Activated CD4-positive, alpha-beta T cell treated with anti-CD3 and anti-CD28 coated beads, Interleukin-2, amount 50 U/mL, for 16 hours (primary cell): ENCODE measurements around the gene PJA1.

Experiments
- DNase-seq: peaks from one replicate; pipeline ENCODE4 v3.0.0-alpha.2; 2020

Gene PJA1, protein sequence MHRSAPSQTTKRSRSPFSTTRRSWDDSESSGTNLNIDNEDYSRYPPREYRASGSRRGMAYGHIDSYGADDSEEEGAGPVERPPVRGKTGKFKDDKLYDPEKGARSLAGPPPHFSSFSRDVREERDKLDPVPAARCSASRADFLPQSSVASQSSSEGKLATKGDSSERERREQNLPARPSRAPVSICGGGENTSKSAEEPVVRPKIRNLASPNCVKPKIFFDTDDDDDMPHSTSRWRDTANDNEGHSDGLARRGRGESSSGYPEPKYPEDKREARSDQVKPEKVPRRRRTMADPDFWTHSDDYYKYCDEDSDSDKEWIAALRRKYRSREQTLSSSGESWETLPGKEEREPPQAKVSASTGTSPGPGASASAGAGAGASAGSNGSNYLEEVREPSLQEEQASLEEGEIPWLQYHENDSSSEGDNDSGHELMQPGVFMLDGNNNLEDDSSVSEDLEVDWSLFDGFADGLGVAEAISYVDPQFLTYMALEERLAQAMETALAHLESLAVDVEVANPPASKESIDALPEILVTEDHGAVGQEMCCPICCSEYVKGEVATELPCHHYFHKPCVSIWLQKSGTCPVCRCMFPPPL

DNA sequence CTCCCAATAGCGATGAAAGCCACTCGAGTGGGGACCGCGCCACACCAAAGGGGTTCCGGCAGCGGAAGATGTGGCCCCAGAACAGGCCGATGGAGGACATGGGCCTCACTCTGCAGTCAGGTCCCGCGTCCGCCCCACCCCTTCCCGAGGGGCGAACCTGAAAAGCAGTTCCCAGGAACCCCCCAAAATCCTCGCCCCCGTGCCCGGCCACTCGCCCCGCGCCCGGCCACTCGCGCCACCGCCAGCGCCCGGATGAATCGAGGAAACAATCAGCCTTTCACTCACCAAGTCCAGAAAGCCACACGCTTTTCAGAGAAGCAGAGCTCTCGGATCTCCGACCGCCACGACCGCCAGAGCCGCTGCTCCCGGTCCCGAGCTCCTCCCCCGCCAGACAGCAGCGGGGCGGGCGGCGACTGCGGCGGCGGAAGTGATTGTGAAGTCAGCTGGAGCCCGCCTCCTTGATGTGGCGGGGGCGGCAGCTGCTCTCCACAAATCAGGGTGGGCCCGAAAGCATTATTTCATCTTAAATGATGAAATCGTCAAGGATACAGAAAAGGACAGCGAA is at the start of gene PJA1:
Gene PJA1, minus strand, starts transcription at position 367 of the 565 bp plus-strand sequence. CDS start 2,380 bp downstream, outside the sequence.
- peak; percentile 68 for DNase-seq

DNA sequence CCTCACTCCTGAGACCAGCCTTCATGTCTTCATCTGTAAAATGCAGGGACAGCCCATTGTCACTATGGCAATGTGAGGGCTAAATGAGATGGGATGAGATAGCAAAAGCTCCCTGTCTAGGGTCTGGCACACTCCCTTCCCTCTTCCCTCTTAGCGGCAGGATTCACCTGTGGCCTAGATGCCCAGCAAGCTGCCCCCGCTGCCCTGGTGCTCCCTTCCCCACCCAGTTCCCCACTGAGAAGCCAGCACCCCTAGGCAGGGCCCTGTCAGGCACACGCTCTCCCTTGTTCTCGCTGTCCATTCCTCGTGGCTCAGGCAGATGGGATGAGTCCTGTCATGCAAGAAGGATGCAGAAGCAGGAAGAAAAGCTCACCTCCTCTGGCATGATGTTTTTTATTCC is 49.2 kb upstream of the PJA1 start:
- DNase-seq: no peak

DNA sequence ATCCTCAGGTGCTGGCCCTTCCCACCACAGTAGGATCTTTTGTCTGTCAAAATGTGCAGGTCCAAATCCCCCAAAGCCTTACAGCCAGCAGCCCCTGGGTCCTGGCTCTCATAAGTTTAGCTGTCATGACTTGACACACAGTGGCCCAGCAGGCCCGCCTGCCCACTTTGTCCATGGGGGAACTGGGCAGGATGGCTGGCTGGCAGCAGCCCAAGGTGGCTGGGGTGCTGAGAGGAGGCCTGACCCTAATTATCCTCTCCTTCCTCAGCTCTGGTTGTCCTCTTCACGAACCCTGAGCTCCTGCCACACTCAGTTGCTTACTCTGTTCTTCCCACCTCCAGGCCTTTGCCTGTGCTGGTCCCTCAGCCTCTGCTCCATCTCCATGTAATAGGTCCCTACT is 46.4 kb upstream of the PJA1 start:
- no peak for DNase-seq

DNA sequence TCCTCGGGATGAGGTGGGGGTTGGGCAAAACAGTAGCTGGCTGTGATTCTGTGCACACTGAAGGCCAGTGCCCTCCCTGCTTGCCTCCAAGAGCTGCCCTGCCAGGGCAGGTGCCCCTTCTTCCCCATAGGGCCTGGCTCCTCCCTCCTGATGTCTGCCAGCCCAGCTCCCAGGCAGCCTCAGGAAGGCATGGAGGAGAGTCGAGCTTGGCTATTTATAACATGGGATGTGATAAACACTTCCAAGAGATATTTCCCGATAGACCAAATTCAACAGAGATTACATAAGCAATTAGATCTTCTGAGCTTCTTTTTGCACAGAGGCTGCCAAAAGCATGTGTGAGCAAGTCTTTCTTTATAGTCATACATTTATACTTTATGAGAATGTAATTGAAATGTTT is 45.3 kb upstream of the PJA1 start:
- DNase-seq: no peak

DNA sequence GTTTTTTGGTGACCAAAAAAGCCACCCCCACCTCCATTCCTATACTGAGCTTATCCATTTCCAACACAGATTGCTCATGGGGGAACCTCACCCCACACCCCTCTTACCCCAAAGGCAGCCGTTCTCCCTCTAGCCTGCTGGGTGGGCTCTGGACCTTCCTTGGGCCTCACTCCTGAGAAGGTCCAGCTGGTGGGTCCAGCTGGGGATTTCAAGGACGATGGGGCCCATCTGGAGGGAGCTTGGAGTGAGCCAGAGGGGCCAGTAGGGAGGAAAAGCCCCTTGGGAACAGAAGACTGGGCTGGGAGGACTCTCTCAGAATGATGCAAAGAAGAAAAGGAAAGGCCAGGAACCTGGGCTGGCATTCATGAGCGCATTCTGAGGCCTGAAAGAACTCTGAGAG is 42.0 kb upstream of the PJA1 start:
- DNase-seq: no peak

DNA sequence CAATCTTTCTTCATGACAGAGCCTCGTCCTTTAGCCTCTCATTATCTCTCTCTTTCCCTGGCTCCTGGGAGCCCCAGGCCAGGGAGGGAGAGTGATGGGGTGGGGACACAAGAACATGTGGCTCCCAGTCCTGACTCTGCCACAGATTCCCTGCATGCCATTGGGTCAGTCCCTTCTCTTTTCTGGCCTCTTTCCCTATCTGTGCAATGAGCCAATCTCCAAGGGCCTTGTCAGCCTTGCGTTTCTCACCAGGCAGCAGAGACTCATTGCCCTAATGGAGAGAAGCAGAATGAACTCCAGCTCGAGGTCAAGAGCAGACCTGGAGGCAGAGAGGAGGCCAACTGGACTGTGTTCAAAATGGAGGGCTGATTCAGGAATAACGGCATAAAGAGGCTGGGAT is 38.4 kb upstream of the PJA1 start:
- no peak for DNase-seq

DNA sequence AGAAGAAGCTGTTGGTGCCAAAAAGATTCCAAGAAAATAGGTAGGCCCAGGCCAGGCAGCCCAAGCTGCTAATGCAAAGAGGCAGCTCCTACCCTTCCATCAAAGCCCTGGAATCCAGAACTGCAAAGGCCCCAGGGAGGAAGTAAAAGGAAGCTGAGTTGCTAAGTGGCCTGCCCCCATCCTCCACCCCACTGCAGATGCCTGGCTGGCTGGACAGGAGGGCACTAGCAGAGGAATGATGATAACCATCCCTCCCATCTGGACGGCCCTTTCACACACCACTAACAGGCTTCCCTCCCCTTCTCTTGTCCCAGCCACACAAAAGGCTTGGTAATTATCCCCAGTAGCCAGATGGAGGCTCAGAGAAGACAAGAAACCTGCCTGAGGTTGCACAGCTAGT is 32.4 kb upstream of the PJA1 start:
- DNase-seq: no peak

DNA sequence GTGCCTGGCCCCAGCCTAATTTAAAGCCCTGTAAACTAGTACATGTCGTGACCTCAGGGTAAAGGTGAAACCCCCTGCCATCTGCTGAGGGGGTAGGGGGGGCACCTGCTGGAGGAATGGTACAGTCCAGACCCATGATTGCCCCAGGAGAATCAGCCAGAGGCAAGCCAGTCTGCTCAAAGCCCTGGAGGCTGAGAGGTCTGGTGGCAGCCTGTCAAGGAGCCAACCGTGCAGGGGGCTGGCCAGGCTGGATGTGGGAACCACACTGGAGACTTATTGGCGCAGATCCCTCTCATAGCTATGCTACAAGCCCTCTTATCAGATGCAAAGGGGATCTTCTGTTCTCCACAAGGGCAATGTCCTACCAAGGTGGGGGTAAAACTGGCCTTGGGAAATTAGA is 31.4 kb upstream of the PJA1 start:
- no peak for DNase-seq

DNA sequence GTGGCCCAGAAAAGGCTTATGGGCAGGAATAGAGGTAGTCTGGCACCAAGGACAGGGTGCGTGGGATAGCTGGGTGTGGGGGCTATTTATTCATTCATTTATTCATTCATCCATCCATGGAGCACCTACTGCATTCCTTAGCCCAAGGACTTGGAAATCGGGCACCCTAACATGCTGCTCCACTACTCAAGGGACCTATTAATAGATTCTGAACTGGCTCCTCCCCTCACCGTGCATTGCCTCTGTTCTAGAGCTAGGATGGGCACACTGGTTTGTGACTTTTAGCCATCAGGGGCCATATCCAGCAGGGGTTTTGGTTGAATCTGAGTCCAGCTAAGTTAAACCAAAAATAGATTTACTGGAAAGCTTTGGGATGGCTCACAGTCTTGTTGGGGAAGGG is 30.6 kb upstream of the PJA1 start:
- no peak for DNase-seq

DNA sequence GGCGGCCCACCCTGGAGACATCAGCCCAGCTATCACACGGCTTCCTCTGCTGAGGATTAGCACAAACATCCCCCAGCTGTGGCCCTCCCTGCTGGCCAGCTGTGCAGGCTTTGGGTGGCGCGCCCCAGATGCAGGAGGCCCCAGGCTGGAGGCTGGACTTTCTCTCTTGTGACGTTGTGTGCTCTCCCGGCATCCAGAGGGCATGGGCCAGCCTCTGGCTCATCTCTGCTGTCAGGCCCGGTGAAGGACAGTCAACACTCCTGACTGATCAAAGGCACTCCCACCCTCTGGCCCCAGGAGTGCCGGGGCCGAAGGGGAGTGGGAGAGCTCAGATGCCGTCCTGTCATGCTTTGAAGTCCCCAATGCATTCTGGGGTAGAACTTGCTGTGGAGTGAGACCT is 29.9 kb upstream of the PJA1 start:
- DNase-seq: no peak

DNA sequence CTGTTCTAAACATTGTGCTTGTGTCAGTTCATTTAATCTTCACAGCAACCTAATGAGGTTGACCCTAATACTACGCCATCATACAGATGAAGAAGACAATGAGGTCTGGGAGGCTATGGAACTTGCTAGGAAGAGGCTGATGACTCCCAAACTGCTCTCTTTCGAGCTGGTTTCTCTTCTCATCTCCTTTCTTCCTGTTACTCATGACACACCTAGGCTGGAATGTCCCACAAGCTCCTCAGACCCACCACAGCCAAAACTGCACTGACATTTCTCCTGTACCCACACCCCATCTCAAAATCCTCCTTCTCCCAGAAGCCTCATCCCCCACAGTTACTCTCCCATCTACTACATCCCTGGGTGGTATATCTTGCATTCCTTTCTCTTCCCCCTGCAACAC is 27.4 kb upstream of the PJA1 start:
- DNase-seq: no peak

DNA sequence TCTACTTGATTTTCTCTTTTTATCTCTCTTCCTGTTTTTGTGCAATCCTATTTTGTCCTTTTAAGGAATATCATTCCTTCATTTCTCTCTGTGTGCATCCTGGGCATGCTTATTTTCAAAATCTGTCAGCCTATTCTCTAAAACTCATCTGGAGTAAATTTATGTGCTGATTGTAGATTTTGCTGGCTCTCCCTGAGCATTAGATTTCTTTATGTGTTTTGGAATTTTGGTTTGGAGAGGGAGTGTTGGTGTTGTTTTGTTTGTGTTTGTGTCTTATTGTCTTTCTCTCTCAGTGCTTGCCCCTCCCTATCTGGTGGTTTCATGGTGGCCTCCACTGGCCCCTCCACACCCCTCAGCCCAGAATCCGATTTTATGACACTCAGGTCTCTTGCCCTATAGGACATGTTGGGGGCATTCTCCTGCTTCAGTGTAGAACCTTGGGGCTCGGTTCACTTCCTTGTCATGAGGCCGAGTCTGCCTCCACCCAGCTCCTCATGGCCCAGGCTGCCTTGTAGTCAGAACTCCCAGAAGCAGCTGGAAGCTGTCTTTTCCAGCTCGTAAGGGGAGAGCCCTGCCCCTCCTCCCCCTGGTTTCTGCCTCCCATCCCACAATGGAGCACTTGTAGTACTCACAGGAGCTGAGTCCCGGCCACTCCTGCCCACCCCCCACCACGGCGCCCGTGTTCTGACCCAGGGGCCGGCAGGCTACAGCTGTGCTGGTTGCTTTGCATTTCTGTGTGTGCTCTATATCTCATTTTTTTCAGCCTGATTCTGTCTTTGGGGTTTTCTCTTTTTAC is 24.5 kb upstream of the PJA1 start:
- no peak for DNase-seq

DNA sequence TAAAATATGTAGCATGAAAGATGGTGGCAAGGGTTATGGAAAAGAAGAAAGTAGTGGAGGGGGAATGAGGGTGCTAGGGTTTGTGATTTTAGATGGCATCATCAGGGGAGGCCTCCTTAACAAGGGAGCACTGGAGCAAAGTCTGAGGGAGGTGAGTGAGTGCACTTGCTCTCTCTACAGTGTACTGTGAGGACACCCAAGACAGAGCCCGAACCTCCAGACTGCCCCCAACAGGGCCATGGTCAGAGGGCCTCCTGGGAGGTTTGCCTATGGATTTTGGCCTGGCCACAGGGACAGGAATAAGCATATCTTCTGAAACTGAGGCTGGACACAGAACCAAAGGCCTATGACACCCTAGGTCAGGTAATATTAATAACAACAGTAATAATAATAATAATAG is 21.4 kb upstream of the PJA1 start:
- no peak for DNase-seq

DNA sequence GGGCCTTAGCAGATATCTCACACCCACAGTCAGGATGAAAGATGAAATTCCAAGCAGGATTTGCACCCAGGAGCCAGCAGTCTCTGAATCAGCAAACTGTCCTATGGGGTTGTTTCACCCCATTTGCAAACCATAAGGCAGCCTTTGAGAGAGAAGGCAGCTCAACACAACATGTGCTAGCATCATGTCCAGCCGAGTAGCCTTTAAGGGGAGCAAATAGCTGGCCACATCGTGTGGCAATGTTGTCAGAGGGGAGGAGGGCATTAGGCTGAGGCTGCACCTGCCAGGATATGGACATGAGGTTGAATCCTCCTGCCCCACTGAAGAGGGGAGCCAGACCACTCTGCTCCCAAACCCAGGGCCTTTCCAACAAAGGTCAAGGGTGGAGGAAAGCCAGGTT is 20.6 kb upstream of the PJA1 start:
- DNase-seq: no peak

DNA sequence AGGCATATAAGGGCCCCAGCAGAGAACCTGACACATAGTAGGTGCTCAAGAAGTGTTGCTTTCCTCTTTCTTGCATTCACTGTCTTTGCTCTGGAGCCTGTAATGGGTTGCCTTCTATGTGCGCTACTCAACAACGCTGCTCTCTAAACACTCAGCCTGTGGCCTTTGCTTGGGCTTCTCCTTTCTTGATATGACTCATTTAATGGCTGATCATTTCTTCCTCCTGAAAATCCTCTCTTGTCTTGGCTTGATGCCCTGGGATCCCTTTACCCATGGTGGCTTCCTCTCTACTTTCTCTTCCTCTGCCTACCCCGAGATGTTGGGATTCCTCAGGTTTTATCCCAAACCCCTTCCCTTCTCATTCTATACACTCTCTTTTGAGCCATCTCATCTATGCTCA is 19.9 kb upstream of the PJA1 start:
- DNase-seq: no peak

DNA sequence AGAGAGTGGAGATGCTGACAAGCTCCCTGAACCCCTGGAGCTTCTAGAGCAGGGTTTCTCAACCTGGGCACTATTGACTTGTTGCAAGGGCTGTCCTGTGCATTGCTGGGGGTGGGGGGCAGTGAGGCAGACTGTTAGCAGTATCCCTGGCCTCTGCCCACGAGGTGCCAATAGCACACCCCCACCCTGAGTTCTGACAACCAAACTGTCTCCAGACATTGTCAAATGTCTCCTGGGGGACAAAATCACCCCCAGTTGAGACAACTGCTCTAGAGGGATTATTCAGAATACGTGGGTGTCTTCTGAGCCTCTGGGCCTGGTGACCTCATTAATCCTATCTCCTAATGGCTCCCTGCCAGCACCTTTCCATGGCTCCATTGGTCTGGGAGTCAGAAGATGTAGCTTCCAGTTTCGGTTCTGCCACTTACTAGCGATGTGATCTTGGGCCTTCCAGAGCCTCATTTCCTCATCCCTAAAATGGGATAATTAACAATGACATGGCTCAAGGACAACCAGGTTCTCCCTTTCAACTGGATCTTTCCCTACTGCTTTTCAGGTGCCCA is 17.6 kb upstream of the PJA1 start:
- no peak for DNase-seq

DNA sequence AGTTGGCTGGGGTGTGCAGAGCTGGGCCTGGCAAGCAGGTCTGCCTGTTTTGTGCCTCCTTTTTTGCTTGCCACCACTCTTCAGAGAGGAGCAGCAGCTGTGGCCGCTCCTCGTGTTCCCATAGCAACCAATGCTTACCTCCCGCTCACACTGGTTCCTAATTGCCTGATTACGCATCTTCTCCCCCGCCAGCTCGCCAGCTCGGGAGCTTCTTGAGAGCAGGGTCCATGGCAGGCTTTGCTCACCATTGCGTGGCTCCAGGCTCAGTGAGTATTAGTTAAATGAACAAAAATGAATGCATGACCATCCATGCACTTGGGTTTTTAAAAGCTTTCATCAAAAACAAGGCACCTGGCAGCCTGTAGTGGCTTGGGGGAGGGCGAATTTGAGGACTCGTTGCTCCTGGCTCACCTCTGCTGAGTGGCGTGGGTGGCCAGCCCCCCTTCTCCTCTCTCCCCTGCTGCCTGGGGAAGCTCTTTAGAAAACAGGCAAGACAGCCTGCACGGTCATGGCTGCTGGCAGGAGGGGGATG is 14.2 kb upstream of the PJA1 start:
- no peak for DNase-seq

DNA sequence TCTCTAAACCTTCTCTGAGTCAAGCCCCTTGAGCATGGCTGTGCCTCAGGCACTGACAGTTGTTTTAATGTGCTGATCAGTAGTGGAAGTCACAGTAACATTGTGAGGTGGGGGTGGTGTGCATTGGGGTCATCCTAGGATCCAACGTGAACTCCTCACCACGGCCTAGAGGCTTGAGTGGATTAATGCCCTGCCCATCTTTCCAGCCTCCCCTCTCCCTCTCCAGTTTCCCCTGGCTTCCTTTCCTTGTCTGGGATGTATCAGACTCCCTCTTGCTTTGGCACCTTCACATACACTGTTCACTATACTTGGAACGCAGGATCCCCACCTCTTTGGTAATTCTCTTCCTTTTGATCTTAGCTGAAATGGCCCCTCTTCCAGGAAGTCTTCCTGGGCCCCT is 13.3 kb upstream of the PJA1 start:
- no peak for DNase-seq

DNA sequence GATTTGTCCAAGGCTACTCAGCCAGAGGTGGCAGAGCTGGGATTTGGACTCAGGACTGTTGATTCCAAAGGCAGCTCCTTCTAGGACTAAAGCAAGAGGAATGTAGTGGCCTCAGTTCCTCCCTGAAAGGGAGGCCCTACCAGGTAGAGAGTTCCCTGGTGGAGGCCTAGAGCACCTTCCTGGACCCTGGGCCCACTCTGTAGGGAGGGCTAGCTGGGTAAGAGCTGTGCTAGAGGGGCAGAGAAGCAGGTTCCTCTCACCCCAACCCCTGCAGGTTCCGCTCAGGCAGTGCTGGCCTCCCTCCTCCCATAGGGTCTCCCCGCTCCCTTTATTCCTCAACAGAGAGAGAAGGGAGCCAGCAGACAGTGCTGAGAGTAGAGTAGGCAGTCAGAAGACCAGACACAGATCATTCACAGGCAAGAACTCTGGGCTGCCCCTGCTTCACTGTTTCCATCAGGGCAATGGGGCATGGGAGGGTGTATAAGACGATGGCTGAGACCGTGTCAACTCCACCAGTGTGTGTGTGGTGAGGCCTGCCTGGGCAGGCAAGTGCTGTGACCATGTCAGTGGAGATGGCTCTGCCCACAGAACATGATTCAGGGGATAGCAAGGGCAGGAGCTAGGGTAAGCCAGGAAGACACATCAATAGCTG is 12.4 kb upstream of the PJA1 start:
- no peak for DNase-seq

DNA sequence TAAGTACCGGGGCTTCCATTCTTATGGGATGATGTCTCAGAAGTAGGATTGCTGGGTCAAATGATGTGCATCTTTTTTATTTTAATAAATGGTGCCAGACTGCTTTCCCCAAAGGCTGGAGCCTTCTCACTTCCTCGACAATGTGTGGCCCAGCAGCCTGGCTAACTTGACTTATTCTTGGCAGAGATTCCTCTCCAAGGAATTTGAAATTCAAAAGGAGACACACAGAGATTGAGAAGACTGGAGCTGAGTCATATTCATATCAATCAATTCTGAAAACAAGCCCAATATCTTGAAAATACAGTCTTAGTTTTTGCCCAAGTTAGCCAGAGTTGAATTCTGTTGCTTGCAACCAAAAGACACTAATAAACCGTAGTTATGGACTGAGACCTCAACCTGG is 10.8 kb upstream of the PJA1 start:
- no peak for DNase-seq

DNA sequence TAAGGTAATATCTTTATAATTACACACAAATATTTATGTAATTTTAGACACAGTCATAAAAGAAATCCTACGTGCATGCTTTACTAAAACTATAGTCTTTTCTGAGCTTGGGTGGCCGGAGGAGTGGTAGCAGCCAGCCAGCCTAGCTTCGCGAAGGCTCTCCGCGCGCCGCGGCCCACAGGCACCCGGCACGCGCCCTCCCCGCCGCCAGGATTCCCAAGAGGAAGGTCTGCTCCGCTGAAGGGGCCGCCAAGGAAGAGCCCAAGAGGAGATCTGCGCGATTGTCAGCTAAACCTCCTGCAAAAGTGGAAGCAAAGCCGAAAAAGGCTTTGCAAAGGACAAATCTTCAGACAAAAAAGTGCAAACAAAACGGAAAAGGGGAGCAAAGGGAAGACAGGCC is 8.7 kb upstream of the PJA1 start:
- no peak for DNase-seq

DNA sequence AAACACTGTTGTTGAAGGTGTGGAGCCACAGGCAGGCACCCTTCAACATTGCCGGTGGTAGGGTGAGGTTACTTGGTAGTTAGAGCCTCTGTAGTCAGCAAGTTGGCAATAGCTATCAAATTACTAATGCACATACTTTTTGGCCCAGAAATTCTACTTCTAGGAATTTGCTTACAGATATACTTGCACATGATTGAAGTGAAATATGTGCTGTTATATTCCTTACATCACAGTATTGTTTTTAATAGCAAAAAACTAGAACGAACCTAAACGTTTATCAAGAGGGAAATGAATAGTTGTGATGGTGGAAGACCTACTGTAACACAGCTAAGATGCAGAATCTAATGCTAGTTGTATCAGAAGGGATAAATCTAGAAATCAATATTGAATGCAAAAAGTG is 7.7 kb upstream of the PJA1 start:
- no peak for DNase-seq

DNA sequence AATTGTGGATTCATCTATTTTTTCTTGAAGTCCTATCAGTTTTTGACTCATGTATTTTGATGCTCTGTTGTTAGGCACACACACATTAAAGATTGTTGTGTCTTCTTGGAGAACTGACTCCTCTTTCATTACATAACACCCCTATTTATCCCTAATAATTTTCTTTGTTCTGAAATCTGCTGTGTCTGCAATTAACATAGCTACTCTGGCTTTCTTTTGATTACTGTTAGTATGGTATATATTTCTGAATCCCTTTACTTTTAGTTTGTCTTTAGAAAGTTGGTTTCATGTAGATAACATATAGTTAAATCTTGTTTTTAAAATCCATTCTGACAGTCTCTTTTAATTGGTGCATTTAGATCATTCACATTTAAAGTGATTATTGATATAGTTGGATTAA is 5.1 kb upstream of the PJA1 start:
- DNase-seq: no peak
